ACC112 (cell line): ENCODE results near the gene HSD17B2.

Experiments used
- H2AFZ ChIP-seq: fragments of 200-600 bp; sonication (generic); one replicate; pipeline ENCODE4 v1.6.0; 2017; ENCODE audit warnings: antibody characterized with exemption, low read length; ENCODE audit not compliant: unreplicated experiment
- H3K27ac ChIP-seq: fragments of 200-600 bp; sonication (generic); 2 replicates; pipeline ENCODE4 v1.5.1; 2014; ENCODE audit warnings: low read depth, mild to moderate bottlenecking, antibody characterized with exemption, low read length, moderate library complexity
- H3K27me3 ChIP-seq: fragments of 200-600 bp; sonication (generic); 2 replicates; pipeline ENCODE4 v1.6.1; 2014; ENCODE audit warnings: mild to moderate bottlenecking, antibody characterized with exemption, low read length, moderate library complexity, mixed read lengths; ENCODE audit not compliant: insufficient read depth
- H3K36me3 ChIP-seq: fragments of 200-600 bp; sonication (generic); 2 replicates; pipeline ENCODE4 v1.6.1; 2016; ENCODE audit warnings: mild to moderate bottlenecking, antibody characterized with exemption, low read length, moderate library complexity, mixed read lengths; ENCODE audit not compliant: insufficient read depth
- H3K4me1 ChIP-seq: fragments of 200-600 bp; sonication (generic); one replicate; pipeline ENCODE4 v1.6.1; 2016; ENCODE audit warnings: low read length, mixed read lengths; ENCODE audit not compliant: insufficient read depth, unreplicated experiment, control insufficient read depth
- H3K4me3 ChIP-seq: fragments of 200-600 bp; sonication (generic); 2 replicates; pipeline ENCODE4 v1.5.1; 2014; ENCODE audit warnings: mild to moderate bottlenecking, low read depth, low read length
- H3K79me2 ChIP-seq: fragments of 200-600 bp; sonication (generic); one replicate; pipeline ENCODE4 v1.6.0; 2016; ENCODE audit warnings: low read length; ENCODE audit not compliant: control insufficient read depth, unreplicated experiment, insufficient read depth

Gene HSD17B2

GRCh38 chr16:82047374-82047773 lies 12.3 kb downstream of the HSD17B2 start:
- Histone ChIP-seq H2AFZ (no peak overlapping the region), H3K36me3 (no peaks in the 10 kb centered on the region), H3K27me3 (peaks cover 56% of the 10 kb centered on the region), H3K4me1 (no peaks in the 10 kb centered on the region), H3K27ac (no peak overlapping the region), H3K4me3 (no peak overlapping the region), H3K79me2 (no peaks in the 10 kb centered on the region)

GRCh38 chr16:82047787-82048186 lies 12.7 kb downstream of the HSD17B2 start:
- Histone ChIP-seq H3K36me3 (no peaks in the 10 kb centered on the region), H3K27me3 (peaks cover 61% of the 10 kb centered on the region), H2AFZ (no peak overlapping the region), H3K27ac (no peak overlapping the region), H3K4me1 (no peaks in the 10 kb centered on the region), H3K79me2 (no peaks in the 10 kb centered on the region), H3K4me3 (no peak overlapping the region)

GRCh38 chr16:82049484-82049883 lies 14.4 kb downstream of the HSD17B2 start:
- Histone ChIP-seq H3K36me3 (no peaks in the 10 kb centered on the region), H2AFZ (no peak overlapping the region), H3K4me1 (no peaks in the 10 kb centered on the region), H3K79me2 (no peaks in the 10 kb centered on the region), H3K4me3 (no peak overlapping the region), H3K27ac (no peak overlapping the region), H3K27me3 (peaks cover 71% of the 10 kb centered on the region)

GRCh38 chr16:82050506-82050905 lies 15.5 kb downstream of the HSD17B2 start:
- Histone ChIP-seq H3K27ac (no peak overlapping the region), H3K4me1 (no peaks in the 10 kb centered on the region), H3K27me3 (peaks cover 79% of the 10 kb centered on the region), H2AFZ (no peak overlapping the region), H3K36me3 (no peaks in the 10 kb centered on the region), H3K79me2 (no peaks in the 10 kb centered on the region), H3K4me3 (no peak overlapping the region)

DNA sequence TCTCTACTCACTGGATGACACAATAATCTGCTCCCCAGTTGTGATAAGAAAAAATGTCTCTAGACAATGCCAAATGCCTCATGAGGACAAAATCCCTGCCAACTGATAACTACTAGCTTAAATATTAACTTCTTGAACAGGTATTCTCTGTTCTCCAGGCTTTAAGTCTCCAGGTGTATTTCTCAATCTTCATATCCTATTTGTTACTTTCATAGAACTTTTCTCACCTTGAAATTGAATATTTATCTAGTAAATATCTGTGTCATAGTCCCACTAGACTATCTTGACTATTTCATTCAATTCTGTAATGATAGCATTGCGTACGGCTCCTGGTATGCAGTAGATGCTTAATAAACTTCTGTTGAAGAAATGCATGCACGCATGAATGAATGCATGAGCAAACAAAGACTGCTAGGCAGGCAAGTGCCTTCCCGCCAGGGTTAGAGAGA lies 15.9 kb downstream of the HSD17B2 start:
- Histone ChIP-seq H3K79me2 (no peaks in the 10 kb centered on the region), H3K36me3 (no peaks in the 10 kb centered on the region), H3K4me3 (no peak overlapping the region), H3K27ac (no peak overlapping the region), H3K4me1 (no peaks in the 10 kb centered on the region), H2AFZ (no peak overlapping the region), H3K27me3 (peaks cover 81% of the 10 kb centered on the region)

- no peaks in the 10 kb centered on the region for H3K4me1 ChIP-seq
- peaks cover 86% of the 10 kb centered on the region for H3K27me3 ChIP-seq
- H2AFZ ChIP-seq: no peak overlapping the region
- no peak overlapping the region for H3K27ac ChIP-seq
- no peak overlapping the region for H3K4me3 ChIP-seq
- no peaks in the 10 kb centered on the region for H3K36me3 ChIP-seq
- H3K79me2 ChIP-seq: no peaks in the 10 kb centered on the region
These were observed 16.6 kb downstream of the HSD17B2 start for GRCh38 chr16:82051656-82052055.

DNA sequence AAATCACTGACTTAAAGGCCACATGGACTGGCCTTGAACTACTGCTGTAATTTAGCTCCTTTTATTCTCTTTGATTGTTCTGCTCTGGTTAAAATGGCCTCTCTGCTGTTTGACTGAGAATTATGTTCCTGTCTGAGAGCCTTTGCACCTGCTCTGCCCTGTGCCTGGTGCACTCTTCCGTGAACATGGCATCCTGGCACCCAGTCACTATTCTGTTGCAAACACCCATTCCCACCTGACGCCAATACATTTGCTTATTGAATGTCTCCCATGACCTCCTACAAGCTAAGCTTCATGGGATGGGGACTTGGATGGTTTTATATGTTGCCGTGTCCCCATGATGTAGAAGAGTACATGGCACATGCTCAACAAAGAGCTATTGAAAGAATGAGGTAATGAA lies 20.1 kb downstream of the HSD17B2 start:
- Histone ChIP-seq H3K4me3 (no peak overlapping the region), H2AFZ (no peak overlapping the region), H3K27me3 (peaks cover 66% of the 10 kb centered on the region), H3K79me2 (no peaks in the 10 kb centered on the region), H3K36me3 (no peaks in the 10 kb centered on the region), H3K27ac (no peak overlapping the region), H3K4me1 (no peaks in the 10 kb centered on the region)

DNA sequence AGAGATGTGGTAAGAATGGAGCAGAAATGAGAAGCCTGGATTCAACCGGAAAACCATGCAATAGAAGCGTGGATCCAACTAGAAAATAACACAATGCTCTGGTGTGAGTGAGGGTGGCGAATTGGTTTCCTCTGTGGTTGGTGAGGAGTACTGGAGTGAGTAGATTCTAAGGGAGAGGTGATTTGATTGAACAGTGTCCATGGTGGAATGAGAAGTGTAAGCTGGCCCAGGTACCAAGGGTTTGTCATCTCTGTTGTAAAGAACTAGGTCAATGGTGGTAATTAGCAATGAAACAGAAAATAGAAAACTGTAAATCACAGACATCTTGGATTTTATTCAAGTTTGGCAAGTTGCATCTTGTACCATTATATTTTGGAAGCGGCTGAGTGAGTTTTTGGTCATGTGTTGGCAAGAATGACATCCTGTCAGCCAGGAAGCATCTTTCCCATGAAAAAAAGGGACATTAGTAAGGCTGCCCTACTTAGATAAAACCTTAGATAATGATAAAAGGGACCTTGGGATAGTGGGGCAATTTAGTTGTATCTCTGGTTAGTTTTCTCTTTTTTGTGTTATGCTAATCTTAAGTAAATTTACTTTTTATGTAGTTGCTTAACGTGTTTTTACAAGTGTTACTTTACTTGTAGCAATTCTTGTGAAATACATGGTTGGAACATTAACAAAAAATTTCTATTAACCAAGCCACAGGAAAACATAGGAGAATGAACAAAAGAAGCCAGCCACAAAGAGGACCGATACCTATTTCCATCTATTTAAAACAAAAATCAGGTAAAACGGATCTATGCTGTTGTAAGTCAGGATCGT lies 20.9 kb downstream of the HSD17B2 start:
- Histone ChIP-seq H3K36me3 (no peaks in the 10 kb centered on the region), H3K4me3 (no peak overlapping the region), H3K79me2 (no peaks in the 10 kb centered on the region), H3K4me1 (no peaks in the 10 kb centered on the region), H3K27ac (no peak overlapping the region), H2AFZ (no peak overlapping the region), H3K27me3 (peaks cover 63% of the 10 kb centered on the region)

DNA sequence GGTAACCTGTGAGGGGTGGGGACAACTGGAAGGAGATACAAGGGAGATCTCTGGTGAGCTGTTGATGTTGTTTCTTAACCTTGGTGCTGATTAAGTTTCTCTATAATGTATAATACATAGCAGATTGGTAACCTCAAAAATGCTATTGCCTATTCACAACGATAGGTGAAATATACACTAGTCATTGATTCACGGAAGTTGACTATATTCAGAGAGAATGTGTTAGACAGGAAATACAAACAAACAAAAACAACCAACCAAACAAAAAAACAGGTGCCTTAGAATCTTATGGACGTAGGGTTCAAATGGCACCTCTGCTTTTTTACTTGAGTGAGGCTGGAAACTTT lies 21.5 kb downstream of the HSD17B2 start:
- H3K4me3 ChIP-seq: no peak overlapping the region
- H3K27me3 ChIP-seq: peaks cover 58% of the 10 kb centered on the region
- no peak overlapping the region for H2AFZ ChIP-seq
- no peaks in the 10 kb centered on the region for H3K79me2 ChIP-seq
- no peaks in the 10 kb centered on the region for H3K36me3 ChIP-seq
- H3K27ac ChIP-seq: no peak overlapping the region
- H3K4me1 ChIP-seq: no peaks in the 10 kb centered on the region

DNA sequence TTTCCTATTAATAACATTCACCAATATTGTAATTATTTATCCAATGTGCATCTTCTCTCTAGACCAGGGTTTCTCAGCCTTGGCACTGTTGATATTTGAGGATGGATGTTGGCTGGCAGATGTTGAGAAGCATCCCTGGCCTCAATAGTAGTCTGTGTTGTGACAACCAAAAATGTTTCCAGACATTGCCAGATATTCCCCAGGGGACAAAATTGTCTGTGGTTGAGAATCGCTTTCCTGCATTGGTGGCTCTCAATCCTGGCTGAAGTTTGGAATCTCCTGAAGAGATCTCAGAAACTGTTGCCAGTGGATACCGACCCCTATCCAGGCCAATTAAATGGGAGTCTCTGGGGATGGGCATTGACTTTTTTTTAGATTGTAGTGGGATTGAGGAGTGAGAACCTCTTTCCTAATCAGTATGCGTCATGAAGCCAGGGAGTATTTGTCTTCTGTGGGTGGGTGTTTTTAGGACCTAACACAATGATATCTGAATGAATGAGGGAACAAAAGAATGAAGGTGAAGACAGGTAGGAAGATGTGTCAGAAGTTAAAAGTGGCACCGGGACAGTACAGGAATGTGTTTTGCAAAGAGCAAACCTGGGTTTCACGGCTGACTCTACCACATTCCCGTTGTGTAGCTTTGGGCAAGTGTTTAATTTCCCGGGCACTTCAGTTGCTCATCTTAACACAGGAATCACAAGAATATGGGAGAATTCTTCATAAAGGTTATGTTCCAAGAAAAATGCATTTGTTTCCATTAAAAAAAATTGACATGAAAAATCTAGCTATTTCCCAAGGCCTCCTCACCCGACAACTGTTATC lies 24.3 kb downstream of the HSD17B2 start:
- Histone ChIP-seq H2AFZ (no peak overlapping the region), H3K36me3 (no peaks in the 10 kb centered on the region), H3K27me3 (peaks cover 36% of the 10 kb centered on the region), H3K4me1 (peaks cover 5% of the 10 kb centered on the region), H3K4me3 (no peak overlapping the region), H3K79me2 (no peaks in the 10 kb centered on the region), H3K27ac (no peak overlapping the region)

DNA sequence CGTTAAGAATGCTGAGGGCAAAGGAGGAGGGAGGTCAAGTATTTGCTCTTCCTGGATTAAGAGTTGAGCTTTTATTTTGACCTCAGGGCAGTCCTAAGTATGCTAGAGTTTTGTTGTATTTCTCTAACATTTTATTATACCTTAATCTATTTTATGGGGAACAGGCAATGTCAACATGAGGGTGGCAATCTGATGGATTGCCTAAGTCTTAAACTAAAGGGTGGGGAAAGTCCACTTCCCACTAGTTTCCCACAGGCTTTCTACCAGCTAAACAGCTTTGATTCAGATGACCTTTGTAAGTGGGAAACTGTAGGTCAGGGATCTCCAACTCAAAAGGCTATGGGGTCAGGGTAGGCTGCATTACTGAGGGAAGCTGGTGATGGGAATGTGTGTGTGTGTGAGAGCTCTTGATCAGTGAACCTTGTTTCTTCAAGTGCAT lies 24.9 kb downstream of the HSD17B2 start:
- no peak overlapping the region for H3K4me3 ChIP-seq
- no peaks in the 10 kb centered on the region for H3K79me2 ChIP-seq
- H3K27me3 ChIP-seq: peaks cover 30% of the 10 kb centered on the region
- no peak overlapping the region for H3K27ac ChIP-seq
- no peak overlapping the region for H2AFZ ChIP-seq
- peaks cover 5% of the 10 kb centered on the region for H3K4me1 ChIP-seq
- no peaks in the 10 kb centered on the region for H3K36me3 ChIP-seq
